H9 (cell line): ENCODE results near the gene ARHGEF7. TPM values are rescaled to one million over a fixed set of nuclear protein-coding genes. Genes with fewer than 3 reads are reported as not detected.

Experiments
- DNase-seq: peaks from one replicate; pipeline ENCODE4 v3.0.0-alpha.2; 2017
- H2AFZ ChIP-seq: one replicate; pipeline ENCODE4 v1.6.1; 2013; ENCODE audit warnings: mild to moderate bottlenecking, low read length, control low read depth, moderate library complexity
- H2AK5ac ChIP-seq: 2 replicates; pipeline ENCODE4 v1.6.1; 2013; ENCODE audit warnings: low read length, control low read depth, mixed read lengths; ENCODE audit not compliant: insufficient read length
- H2BK120ac ChIP-seq: one replicate; pipeline ENCODE4 v1.6.1; 2013; ENCODE audit warnings: low read depth, mild to moderate bottlenecking, low read length, control low read depth, inconsistent platforms; ENCODE audit not compliant: poor library complexity, severe bottlenecking
- H2BK12ac ChIP-seq: 2 replicates; pipeline ENCODE4 v1.6.1; 2013; ENCODE audit warnings: low read length, control low read depth, mixed read lengths, low read depth; ENCODE audit not compliant: insufficient read length
- H2BK15ac ChIP-seq: 2 replicates; pipeline ENCODE4 v1.6.1; 2013; ENCODE audit warnings: low read depth, low read length, control low read depth
- H2BK20ac ChIP-seq: one replicate; pipeline ENCODE4 v1.6.1; 2013; ENCODE audit warnings: low read depth, mild to moderate bottlenecking, low read length, control low read depth, inconsistent platforms; ENCODE audit not compliant: poor library complexity, severe bottlenecking
- H2BK5ac ChIP-seq: 2 replicates; pipeline ENCODE4 v1.6.1; 2013; ENCODE audit warnings: low read length, control low read depth, mixed read lengths; ENCODE audit not compliant: insufficient read length
- H3K14ac ChIP-seq: 2 replicates; pipeline ENCODE4 v1.6.1; 2013; ENCODE audit warnings: low read length, control low read depth; ENCODE audit not compliant: insufficient read depth
- H3K18ac ChIP-seq: 2 replicates; pipeline ENCODE4 v1.6.1; 2013; ENCODE audit warnings: low read depth, mild to moderate bottlenecking, mixed read lengths, low read length, control low read depth; ENCODE audit not compliant: insufficient read length
- H3K23ac ChIP-seq: 2 replicates; pipeline ENCODE4 v1.6.1; 2013; ENCODE audit warnings: low read length, control low read depth, mixed read lengths, low read depth; ENCODE audit not compliant: insufficient read length
- H3K23me2 ChIP-seq: 2 replicates; pipeline ENCODE4 v1.6.1; 2013; ENCODE audit warnings: low read depth, mild to moderate bottlenecking, mixed read lengths, low read length, control low read depth; ENCODE audit not compliant: insufficient read length, poor library complexity, severe bottlenecking
- H3K27ac ChIP-seq: 2 replicates; pipeline ENCODE4 v1.5.1; 2013; ENCODE audit warnings: low read length, control low read depth, mixed read lengths, low read depth; ENCODE audit not compliant: insufficient read length
- H3K27me3 ChIP-seq: 2 replicates; pipeline ENCODE4 v1.6.1; 2013; ENCODE audit warnings: low read length, control low read depth, inconsistent platforms; ENCODE audit not compliant: insufficient read depth
- H3K4ac ChIP-seq: 2 replicates; pipeline ENCODE4 v1.6.1; 2013; ENCODE audit warnings: low read depth, mild to moderate bottlenecking, control low read depth, inconsistent platforms, low read length, moderate library complexity
- H3K4me1 ChIP-seq: 2 replicates; pipeline ENCODE4 v1.6.1; 2013; ENCODE audit warnings: low read length, control low read depth, inconsistent platforms; ENCODE audit not compliant: insufficient read depth
- H3K4me2 ChIP-seq: 2 replicates; pipeline ENCODE4 v1.6.1; 2013; ENCODE audit warnings: low read length, control low read depth, mixed read lengths; ENCODE audit not compliant: insufficient read length, insufficient read depth
- H3K56ac ChIP-seq: 2 replicates; pipeline ENCODE4 v1.6.1; 2013; ENCODE audit warnings: low read depth, mild to moderate bottlenecking, mixed read lengths, low read length, control low read depth; ENCODE audit not compliant: insufficient read length
- H3K79me1 ChIP-seq: 2 replicates; pipeline ENCODE4 v1.6.1; 2013; ENCODE audit warnings: low read depth, mild to moderate bottlenecking, moderate library complexity, low read length, control low read depth, inconsistent platforms; ENCODE audit not compliant: insufficient read depth, poor library complexity, severe bottlenecking
- H3K79me2 ChIP-seq: 2 replicates; pipeline ENCODE4 v1.6.1; 2013; ENCODE audit warnings: low read length, control low read depth, inconsistent platforms; ENCODE audit not compliant: insufficient read depth
- H3K9ac ChIP-seq: 2 replicates; pipeline ENCODE4 v1.6.1; 2013; ENCODE audit warnings: low read length, control low read depth, mixed read lengths; ENCODE audit not compliant: insufficient read length; ENCODE audit errors: extremely low read depth
- H3K9me3 ChIP-seq: one replicate; pipeline ENCODE4 v1.6.1; 2013; ENCODE audit warnings: low read depth, low read length, inconsistent platforms; ENCODE audit not compliant: control insufficient read depth
- H3T11ph ChIP-seq: one replicate; pipeline ENCODE4 v1.6.1; 2013; ENCODE audit warnings: mild to moderate bottlenecking, low read length, control low read depth, inconsistent platforms
- H4K20me1 ChIP-seq: one replicate; pipeline ENCODE4 v1.6.1; 2013; ENCODE audit not compliant: control insufficient read depth, insufficient read length, insufficient read depth
- H4K5ac ChIP-seq: 2 replicates; pipeline ENCODE4 v1.6.1; 2013; ENCODE audit warnings: low read depth, mild to moderate bottlenecking, mixed read lengths, low read length, control low read depth; ENCODE audit not compliant: insufficient read length
- H4K8ac ChIP-seq: replicated peaks from 2 replicates; pipeline ENCODE4 v1.6.1; 2013; ENCODE audit warnings: low read length, control low read depth, mixed read lengths, low read depth; ENCODE audit not compliant: insufficient read length
- H4K91ac ChIP-seq: 2 replicates; pipeline ENCODE4 v1.6.1; 2013; ENCODE audit warnings: low read depth, mild to moderate bottlenecking, moderate library complexity, mixed read lengths, low read length, control low read depth; ENCODE audit not compliant: insufficient read length
- H3K27ac Mint-ChIP-seq, 3 experiments: 2 replicates in 2 of 3; 3 replicates in 1 of 3; pipeline ENCODE4 v1.8.0; 2020 to 2021; ENCODE audit warnings: mixed read lengths in 3 of 3, mild to moderate bottlenecking in 1 of 3, moderate library complexity in 1 of 3
- H3K27me3 Mint-ChIP-seq: 2 replicates; pipeline ENCODE4 v1.8.0; 2021; ENCODE audit warnings: low read depth, mild to moderate bottlenecking, moderate library complexity, mixed read lengths
- H3K36me3 Mint-ChIP-seq, 3 experiments: 2 replicates in 2 of 3; 3 replicates in 1 of 3; pipeline ENCODE4 v1.8.0; 2020 to 2021; ENCODE audit warnings: low read depth in 3 of 3, mixed read lengths in 3 of 3; ENCODE audit not compliant: insufficient read depth in 1 of 3
- H3K4me1 Mint-ChIP-seq, 2 experiments: 2 replicates each; pipeline ENCODE4 v1.8.0; 2020; ENCODE audit warnings: mixed read lengths in 2 of 2
- H3K4me3 Mint-ChIP-seq, 2 experiments: 2 replicates in 1 of 2; 3 replicates in 1 of 2; pipeline ENCODE4 v1.8.0; 2020 to 2021; ENCODE audit warnings: mild to moderate bottlenecking in 2 of 2, mixed read lengths in 2 of 2, moderate library complexity in 1 of 2
- H3K9me3 Mint-ChIP-seq, 2 experiments: 2 replicates in 1 of 2; 3 replicates in 1 of 2; pipeline ENCODE4 v1.8.0; 2020; ENCODE audit warnings: mild to moderate bottlenecking in 2 of 2, mixed read lengths in 2 of 2, moderate library complexity in 1 of 2
- WGBS: extraction: QIAGEN DNeasy Blood & Tissue Kit; methylation state at CpG from one replicate; pipeline ENCODE4 v1.1.7; 2013; ENCODE audit warnings: missing lambda C conversion rate, low lambda C conversion rate, mixed read lengths; ENCODE audit not compliant: insufficient read length; ENCODE audit errors: extremely low coverage; 5-methylcytosine and 5-hydroxymethylcytosine counted together
- total RNA-seq: library from RNA; stranded (reverse); gene quantifications from 2 replicates; pipeline ENCODE4 v1.2.1, GENCODE V29; 2021
- TF ChIP-seq, protein P1 (sequence below): fragments of 200-600 bp; sonication (generic); conservative IDR thresholded peaks from 3 replicates; pipeline ENCODE4 v1.8.0; 2021; ENCODE audit warnings: antibody characterized with exemption, mild to moderate bottlenecking

Gene ARHGEF7
- total RNA-seq, 1 experiment from 2014 or later: 51.9 TPM

GRCh38 chr13:111093634-111094033, 21.5 kb upstream of the ARHGEF7 start:
- Histone ChIP-seq H3K4me2 (no peak overlapping the region), H3K18ac (no peak overlapping the region), H3K27ac (no peak overlapping the region), H2BK5ac (no peak overlapping the region), H3K9ac (no peak overlapping the region), H3T11ph (no peak overlapping the region), H3K14ac (no peak overlapping the region), H3K56ac (no peak overlapping the region), H3K23me2 (no peaks in the 10 kb centered on the region), H2BK15ac (no peak overlapping the region), H4K8ac (no peak overlapping the region), H3K4ac (no peak overlapping the region), H4K20me1 (no peaks in the 10 kb centered on the region), H3K79me2 (no peaks in the 10 kb centered on the region), H2AK5ac (no peak overlapping the region), H4K91ac (no peak overlapping the region), H3K27me3 (no peaks in the 10 kb centered on the region), H3K9me3 (no peaks in the 10 kb centered on the region), H2BK120ac (no peak overlapping the region), H3K4me1 (no peaks in the 10 kb centered on the region), H2BK20ac (no peak overlapping the region), H3K79me1 (no peaks in the 10 kb centered on the region), H2AFZ (no peak overlapping the region), H4K5ac (no peak overlapping the region), H3K23ac (no peak overlapping the region), H2BK12ac (no peak overlapping the region)
- TF ChIP-seq, protein P1, sequence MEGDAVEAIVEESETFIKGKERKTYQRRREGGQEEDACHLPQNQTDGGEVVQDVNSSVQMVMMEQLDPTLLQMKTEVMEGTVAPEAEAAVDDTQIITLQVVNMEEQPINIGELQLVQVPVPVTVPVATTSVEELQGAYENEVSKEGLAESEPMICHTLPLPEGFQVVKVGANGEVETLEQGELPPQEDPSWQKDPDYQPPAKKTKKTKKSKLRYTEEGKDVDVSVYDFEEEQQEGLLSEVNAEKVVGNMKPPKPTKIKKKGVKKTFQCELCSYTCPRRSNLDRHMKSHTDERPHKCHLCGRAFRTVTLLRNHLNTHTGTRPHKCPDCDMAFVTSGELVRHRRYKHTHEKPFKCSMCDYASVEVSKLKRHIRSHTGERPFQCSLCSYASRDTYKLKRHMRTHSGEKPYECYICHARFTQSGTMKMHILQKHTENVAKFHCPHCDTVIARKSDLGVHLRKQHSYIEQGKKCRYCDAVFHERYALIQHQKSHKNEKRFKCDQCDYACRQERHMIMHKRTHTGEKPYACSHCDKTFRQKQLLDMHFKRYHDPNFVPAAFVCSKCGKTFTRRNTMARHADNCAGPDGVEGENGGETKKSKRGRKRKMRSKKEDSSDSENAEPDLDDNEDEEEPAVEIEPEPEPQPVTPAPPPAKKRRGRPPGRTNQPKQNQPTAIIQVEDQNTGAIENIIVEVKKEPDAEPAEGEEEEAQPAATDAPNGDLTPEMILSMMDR: peak; percentile 51
- Mint-ChIP-seq H3K4me1 (peaks cover 4 to 5% of the 10 kb centered on the region in 2 experiments), H3K4me3 (no peak overlapping the region), H3K27ac (no peak overlapping the region), H3K27me3 (peaks cover 40% of the 10 kb centered on the region), H3K9me3 (no peaks in the 10 kb centered on the region), H3K36me3 (no peaks in the 10 kb centered on the region; a peak in 1 of 7 replicates)
- no CpG with 5 or more reads among the region's 9 CpGs for WGBS
- DNase-seq: no peak
